A673 (cell line): ENCODE data around the gene PRKCH. TPM values are rescaled to one million over a fixed set of nuclear protein-coding genes. Genes with fewer than 3 reads are reported as not detected.

ENCODE experiments used
- BruUV-seq: library from RNA; stranded (reverse); fragments of 400-500 nt; replicated peaks from 2 replicates; lab custom pipeline; 2021; lab: Mats Ljungman, UMichigan
- CTCF ChIA-PET: fragments of 300-600 bp; sonication (Branson Sonifier 250); formaldehyde crosslinking; loops from one replicate; lab custom pipeline; 2022; ENCODE audit warnings: antibody characterized with exemption; lab: Charles Lee
- POLR2A ChIA-PET: fragments of 300-600 bp; sonication (Branson Sonifier 250); formaldehyde crosslinking; loops from one replicate; lab custom pipeline; 2022; ENCODE audit warnings: antibody characterized with exemption; ENCODE audit not compliant: low non-redundant PET; lab: Charles Lee
- DNase-seq: peaks from one replicate; pipeline ENCODE4 v3.0.0-alpha.2; 2015; ENCODE audit warnings: low spot score
- H3K27ac ChIP-seq: fragments of 200-600 bp; sonication (generic); 2 replicates; pipeline ENCODE4 v1.5.1; 2016; ENCODE audit warnings: mixed run types, low read depth, mild to moderate bottlenecking, mixed read lengths, antibody characterized with exemption, low read length; ENCODE audit not compliant: poor library complexity, severe bottlenecking
- H3K27me3 ChIP-seq: fragments of 200-600 bp; sonication (generic); replicated peaks from 2 replicates; pipeline ENCODE4 v1.6.1; 2017; ENCODE audit warnings: mixed run types, low read depth, mild to moderate bottlenecking, mixed read lengths, antibody characterized with exemption, low read length; ENCODE audit not compliant: insufficient read depth, poor library complexity
- H3K36me3 ChIP-seq: fragments of 200-600 bp; sonication (generic); 2 replicates; pipeline ENCODE4 v1.6.1; 2016; ENCODE audit warnings: mixed run types, mild to moderate bottlenecking, mixed read lengths, antibody characterized with exemption, low read length; ENCODE audit not compliant: insufficient read depth, poor library complexity, severe bottlenecking
- H3K4me1 ChIP-seq: fragments of 200-600 bp; sonication (generic); 2 replicates; pipeline ENCODE4 v1.6.1; 2017; ENCODE audit warnings: mixed run types, mild to moderate bottlenecking, mixed read lengths, antibody characterized with exemption, low read length; ENCODE audit not compliant: insufficient read depth, poor library complexity, severe bottlenecking
- H3K4me3 ChIP-seq: fragments of 200-600 bp; sonication (generic); 2 replicates; pipeline ENCODE4 v1.5.1; 2016; ENCODE audit warnings: low read depth, mixed run types, mild to moderate bottlenecking, mixed read lengths, low read length; ENCODE audit not compliant: poor library complexity, severe bottlenecking
- H3K9me3 ChIP-seq: fragments of 200-600 bp; sonication (generic); 2 replicates; pipeline ENCODE4 v1.6.1; 2016; ENCODE audit warnings: mixed run types, low read depth, mild to moderate bottlenecking, mixed read lengths, antibody characterized with exemption, low read length; ENCODE audit not compliant: poor library complexity, severe bottlenecking
- EZH2 ChIP-seq: fragments of 200-600 bp; sonication (generic); IDR thresholded peaks from 2 replicates; pipeline ENCODE4 v1.6.1; 2017; ENCODE audit warnings: borderline replicate concordance, low read depth, mild to moderate bottlenecking, mixed read lengths, antibody characterized with exemption, low read length; ENCODE audit not compliant: poor library complexity, severe bottlenecking
- intact Hi-C: fragments of 100-400 bp; cut with micrococcal nuclease; formaldehyde crosslinking; loops from one replicate; pipeline ENCODE4 v1.10.0; 2022; ENCODE audit not compliant: unreplicated experiment
- total RNA-seq: library from RNA; stranded (reverse); gene quantifications from 2 replicates; pipeline ENCODE4 v1.2.3, GENCODE V29; 2021
- TF ChIP-seq, protein P1 (sequence below): fragments of 300-800, 200-600 bp; sonication (generic); conservative IDR thresholded peaks from 2 replicates; pipeline ENCODE4 v1.5.1; 2017; ENCODE audit warnings: low read depth, mild to moderate bottlenecking, antibody characterized with exemption, low read length, moderate library complexity, mixed read lengths

Gene PRKCH
- total RNA-seq, 1 experiment from 2014 or later: 1.8 TPM

DNA sequence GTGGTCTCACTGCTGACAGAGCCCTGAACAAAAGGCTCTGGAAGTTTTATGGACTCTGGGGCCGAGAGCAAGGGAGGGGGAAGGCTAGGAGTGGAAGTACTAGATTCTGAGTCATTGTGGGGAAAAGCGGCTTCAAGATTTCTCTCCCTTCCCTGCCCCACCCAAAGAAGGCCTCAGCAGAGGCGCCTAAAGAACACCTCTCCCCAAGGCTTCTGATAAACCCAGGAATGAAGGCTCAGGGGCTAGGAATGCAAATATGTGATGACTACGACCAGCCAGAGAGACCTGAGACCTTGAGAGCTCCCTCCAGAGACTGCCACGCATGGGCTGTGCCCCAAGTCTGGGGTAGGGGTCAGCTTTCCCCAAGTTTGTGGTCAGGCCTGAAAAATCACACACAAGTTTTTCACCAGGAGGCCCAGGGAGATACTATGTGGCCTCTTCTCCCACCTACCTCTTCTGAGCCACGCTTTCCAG is 243.3 kb downstream of the PRKCH start:
- H3K4me3 ChIP-seq: no peak overlapping the region
- H3K27ac ChIP-seq: no peak overlapping the region
- H3K4me1 ChIP-seq: peaks cover 9% of the 10 kb centered on the region
- H3K36me3 ChIP-seq: no peaks in the 10 kb centered on the region
- ChIA-PET CTCF (no interaction called here), POLR2A (no interaction called here)
- intact Hi-C loops: no loop called here
- no peaks in the 10 kb centered on the region for H3K27me3 ChIP-seq
- TF ChIP-seq EZH2: no peak
- TF ChIP-seq, protein P1, sequence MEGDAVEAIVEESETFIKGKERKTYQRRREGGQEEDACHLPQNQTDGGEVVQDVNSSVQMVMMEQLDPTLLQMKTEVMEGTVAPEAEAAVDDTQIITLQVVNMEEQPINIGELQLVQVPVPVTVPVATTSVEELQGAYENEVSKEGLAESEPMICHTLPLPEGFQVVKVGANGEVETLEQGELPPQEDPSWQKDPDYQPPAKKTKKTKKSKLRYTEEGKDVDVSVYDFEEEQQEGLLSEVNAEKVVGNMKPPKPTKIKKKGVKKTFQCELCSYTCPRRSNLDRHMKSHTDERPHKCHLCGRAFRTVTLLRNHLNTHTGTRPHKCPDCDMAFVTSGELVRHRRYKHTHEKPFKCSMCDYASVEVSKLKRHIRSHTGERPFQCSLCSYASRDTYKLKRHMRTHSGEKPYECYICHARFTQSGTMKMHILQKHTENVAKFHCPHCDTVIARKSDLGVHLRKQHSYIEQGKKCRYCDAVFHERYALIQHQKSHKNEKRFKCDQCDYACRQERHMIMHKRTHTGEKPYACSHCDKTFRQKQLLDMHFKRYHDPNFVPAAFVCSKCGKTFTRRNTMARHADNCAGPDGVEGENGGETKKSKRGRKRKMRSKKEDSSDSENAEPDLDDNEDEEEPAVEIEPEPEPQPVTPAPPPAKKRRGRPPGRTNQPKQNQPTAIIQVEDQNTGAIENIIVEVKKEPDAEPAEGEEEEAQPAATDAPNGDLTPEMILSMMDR: no peak
- BruUV-seq: no TSS peak
- no peaks in the 10 kb centered on the region for H3K9me3 ChIP-seq
- no peak for DNase-seq

DNA sequence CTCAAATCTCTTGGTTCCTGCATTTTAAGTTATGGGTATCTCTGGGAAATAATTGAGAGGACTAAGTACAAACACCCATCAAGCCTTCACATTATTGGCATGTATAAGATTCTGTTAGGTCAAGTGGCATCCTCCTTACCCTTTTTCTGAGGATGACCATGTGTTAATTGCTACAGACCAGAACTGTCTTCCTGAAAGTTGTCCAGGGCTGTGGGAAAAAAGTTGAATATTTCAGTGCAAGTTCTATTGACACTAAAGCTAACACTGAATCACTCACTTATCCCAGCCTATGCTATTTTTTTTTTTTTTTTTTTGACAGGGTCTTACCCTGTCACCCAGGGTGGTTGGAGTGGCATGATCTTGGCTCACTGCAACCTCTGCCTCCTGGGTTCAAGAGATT is 243.8 kb downstream of the PRKCH start:
- intact Hi-C loops: no loop called here
- no peaks in the 10 kb centered on the region for H3K27me3 ChIP-seq
- peaks cover 9% of the 10 kb centered on the region for H3K4me1 ChIP-seq
- no peaks in the 10 kb centered on the region for H3K9me3 ChIP-seq
- CTCF ChIA-PET: no interaction called here
- H3K4me3 ChIP-seq: no peak overlapping the region
- no peaks in the 10 kb centered on the region for H3K36me3 ChIP-seq
- POLR2A ChIA-PET: no interaction called here
- no peak overlapping the region for H3K27ac ChIP-seq
- no peak for DNase-seq
- no TSS peak for BruUV-seq
- no peak for TF ChIP-seq EZH2

DNA sequence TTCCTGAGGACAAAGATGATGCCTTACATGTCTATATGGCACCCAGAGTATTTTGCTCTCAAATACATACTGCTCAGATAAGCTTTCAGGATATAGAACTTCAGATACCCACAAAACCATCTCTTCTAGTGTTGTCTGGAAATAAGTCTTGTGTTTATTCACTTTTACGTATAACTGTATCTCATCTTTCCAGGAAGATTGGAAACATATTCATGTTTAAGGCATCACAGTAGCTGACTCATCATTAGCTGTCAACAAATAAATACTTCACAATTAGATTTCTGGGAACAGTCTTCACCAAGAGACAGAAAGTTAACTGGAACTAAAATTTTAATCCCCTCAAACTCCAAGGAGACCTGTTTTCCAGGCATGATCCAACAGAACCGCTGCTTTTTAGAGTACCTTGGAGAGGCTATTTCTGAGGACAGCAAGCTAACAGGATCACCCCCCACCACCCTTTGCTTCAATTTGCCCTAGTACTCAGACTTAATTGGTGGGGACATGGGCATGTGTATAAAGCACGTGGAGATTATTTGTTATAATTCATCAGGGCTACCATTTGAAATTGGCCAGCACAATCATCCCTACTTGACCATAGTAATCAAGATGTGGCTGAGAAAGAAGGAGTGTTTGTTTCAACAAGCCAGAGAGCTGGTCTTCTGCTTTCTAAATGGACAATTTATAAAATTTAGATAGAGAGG is 244.6 kb downstream of the PRKCH start:
- intact Hi-C loops: no loop called here
- DNase-seq: no peak

More for the DNA sequence above, 244.6 kb downstream of the PRKCH start:
- Histone ChIP-seq H3K4me3 (no peak overlapping the region), H3K4me1 (peaks cover 9% of the 10 kb centered on the region), H3K27ac (no peak overlapping the region), H3K36me3 (no peaks in the 10 kb centered on the region), H3K9me3 (no peaks in the 10 kb centered on the region), H3K27me3 (no peaks in the 10 kb centered on the region)
- ChIA-PET CTCF (no interaction called here), POLR2A (no interaction called here)
- TF ChIP-seq, protein P1: no peak
- TF ChIP-seq EZH2: no peak
- no TSS peak for BruUV-seq
